Right ventricle myocardium superior (tissue), 1 donor: ENCODE results near the gene RFTN1. TPM values are rescaled to one million over a fixed set of nuclear protein-coding genes. Genes with fewer than 3 reads are reported as not detected.
A peak's percentile ranks its signal among the peaks of the same experiment; 100 is the strongest.

ENCODE experiments used
- ATAC-seq: fragments of 200-7000 bp; cut with Tn5 transposase; one replicate; pipeline ENCODE4 v1.9.1; 2020; ENCODE audit warnings: mild to moderate bottlenecking; ENCODE audit not compliant: poor library complexity
- DNase-seq: peaks from one replicate; pipeline ENCODE4 v3.0.0-alpha.2; 2020
- intact Hi-C: fragments of 100-400 bp; cut with DNase I; formaldehyde crosslinking; loops from one replicate; pipeline ENCODE4 v1.11.2; 2022
- total RNA-seq: library from RNA; stranded (reverse); fragmentation: NEBNext Ultra II Directional; extraction: Animal tissue kit (Norgen Biotek cat#: 25700); gene quantifications from one replicate; pipeline ENCODE4 v1.2.1, GENCODE V29; 2021
- donor health status: DM: no; HTN: yes; CAD: no; lungs with severe emphysema.

RFTN1 gene
- total RNA-seq, 1 donor from 2014 or later: 25.8 TPM

DNA sequence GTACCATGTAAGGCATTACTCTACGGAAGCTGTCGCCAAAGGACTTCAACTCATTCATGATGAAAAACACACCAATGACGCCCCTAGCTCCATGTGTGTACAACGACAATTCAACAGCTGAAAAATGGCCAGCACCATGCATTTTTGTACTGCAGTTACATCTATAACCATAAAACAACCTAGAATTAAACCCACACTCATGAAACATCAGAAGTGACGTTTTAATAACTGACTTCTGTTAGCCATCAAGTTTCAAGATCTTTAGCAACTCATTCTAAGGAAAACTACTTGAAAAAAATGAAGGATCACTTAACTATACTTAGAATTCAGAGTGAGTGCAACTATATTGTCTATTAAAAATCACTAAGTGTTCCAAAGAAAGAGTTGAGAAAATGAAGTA lies 84.9 kb downstream of the RFTN1 start:
- ATAC-seq (no peak), DNase-seq (no peak)
- intact Hi-C loops: no loop called here

DNA sequence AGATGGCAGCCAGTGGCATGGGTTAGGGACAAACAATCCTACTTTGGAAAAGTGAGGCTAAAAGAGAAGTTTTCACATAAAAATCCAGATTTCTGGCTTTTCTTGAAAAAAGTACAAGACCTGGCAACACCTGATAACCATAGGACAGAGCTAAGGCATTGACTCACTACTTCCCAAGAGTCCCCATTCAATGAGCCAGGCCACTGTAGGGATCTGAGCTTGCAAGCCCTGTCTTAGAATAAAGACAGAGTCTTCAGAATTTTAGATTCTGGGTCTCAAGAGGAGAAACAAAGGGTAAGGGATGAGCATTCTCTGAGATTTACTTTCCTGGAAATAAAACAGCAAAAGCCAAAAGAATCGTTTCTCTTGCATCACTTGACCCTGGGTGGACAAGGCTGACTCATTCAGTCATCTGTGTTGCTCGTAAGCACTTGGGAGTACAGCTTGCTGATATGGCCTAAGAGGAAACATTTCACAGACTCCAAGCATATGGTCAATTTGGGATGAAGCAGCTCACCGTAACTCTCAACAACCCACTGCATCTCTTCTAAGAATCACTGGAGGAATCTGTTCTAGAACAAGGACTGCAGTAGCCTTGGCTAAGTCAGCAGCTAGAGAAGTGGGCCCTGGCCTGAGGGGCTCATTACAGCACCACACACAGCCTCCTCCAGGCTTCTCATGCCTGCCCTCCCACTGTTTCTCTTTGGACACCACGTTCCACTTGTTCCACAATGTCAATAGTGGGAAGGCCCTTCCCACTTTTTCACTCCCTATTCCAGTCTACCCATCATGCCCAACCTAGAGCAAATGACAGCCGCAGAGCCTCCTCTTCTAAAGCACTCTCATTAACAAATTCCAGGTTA lies 86.2 kb downstream of the RFTN1 start:
- peak; percentile 95 for ATAC-seq
- intact Hi-C loops: no loop called here
- no peak for DNase-seq

DNA sequence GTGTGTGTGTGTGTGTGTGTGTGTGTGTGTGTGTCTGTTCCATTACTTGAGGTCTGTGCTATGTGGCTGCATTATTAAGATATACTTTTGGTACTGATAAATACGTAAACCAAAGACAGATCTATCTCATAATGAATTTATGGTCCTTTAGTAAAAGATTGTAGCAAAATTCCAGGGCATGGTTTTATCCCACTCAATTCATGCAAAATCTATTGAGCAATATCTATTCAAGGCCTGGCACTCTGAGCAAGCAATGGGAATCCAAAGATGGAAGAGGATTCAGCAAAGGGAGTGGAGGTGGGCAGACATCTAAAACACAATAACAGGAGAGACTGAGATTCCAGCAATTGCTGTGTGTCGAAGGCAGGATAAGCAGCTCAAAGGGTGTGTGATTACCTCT lies 86.8 kb downstream of the RFTN1 start:
- intact Hi-C loops: no loop called here
- no peak for DNase-seq
- ATAC-seq: peak; percentile 38

DNA sequence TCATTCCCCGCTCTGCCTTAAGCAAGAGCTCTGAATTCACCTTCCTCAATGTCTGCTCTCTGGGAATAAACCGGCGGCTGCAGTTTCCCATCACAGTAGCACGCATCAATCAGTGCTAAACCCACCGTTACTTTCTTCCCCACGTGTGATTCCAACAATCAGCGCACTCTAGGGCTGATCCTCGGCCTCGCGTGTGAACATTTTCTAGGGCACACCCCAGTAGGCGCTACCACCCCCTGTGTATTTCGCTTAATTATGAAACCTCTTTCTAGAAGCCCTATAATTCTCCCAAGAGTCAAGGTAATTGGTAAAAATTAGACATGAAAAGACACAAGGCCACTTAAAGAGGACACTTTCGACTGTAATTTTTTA lies 87.5 kb downstream of the RFTN1 start:
- intact Hi-C loops: no loop called here

DNA sequence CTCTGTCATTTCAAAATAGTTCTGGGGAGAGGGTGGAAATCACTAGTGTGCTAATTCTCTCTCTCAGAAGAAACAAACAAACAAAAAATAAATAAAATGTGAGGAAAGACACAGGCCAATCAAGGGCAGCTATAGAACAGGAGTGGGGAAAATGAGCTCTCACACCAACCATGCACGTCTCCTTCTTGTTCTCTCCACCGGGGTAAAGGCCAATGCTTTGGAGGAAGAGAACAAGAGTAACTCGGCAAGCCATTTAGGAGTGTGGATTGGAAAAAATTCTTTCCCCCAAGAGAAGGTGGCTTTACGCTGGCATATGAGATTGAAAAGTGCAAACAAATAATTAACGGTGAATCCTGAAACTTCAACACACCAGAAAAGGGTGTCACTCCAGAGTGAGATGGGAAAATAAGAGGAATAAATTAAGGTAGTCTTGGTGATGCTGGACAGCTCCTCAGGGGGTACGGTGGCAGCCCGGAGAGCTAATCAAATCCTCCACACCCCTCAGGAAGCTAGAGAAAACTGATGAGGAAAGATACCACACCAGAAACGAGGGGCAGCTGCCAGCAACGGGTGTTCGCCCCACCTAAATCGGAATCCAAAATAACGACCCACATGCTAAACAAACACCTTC lies 88.0 kb downstream of the RFTN1 start:
- DNase-seq (no peak), ATAC-seq (no peak)
- intact Hi-C loops: no loop called here

More for the DNA sequence above, 87.5 kb downstream of the RFTN1 start:
- ATAC-seq (no peak), DNase-seq (no peak)

DNA sequence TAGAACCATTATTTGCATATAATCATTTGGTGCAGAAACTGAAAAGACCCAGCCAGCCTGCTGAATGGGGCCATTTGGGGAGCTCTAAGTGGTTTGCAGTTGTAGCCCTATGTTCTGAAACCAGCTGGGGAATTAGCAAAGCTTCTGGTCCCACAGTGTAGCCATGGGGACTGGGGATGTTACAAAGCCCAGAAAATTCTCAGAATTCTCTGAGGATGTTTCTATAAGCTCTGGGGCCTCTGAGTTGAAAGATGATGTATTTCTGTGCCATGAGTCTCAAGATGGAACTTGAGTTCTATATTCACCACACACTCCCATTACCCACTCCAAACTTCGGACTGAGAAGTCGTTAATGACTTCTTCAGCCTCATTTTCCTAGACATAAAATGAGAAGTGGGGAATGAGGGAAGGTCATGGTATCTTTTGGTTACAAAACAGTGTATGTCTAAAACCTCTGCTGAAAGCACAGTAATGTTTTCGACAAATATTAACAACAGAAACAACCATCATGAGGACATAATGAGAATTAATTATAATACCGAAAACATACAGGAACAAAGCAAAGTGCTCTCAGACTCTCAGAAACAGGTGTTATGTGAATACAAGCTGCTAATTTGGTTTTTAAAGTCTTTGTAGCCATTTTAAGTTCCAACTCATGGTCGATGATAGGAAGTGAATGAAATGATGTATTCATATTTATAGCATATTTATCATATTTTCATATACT lies 89.4 kb downstream of the RFTN1 start:
- DNase-seq (no peak), ATAC-seq (no peak)
- intact Hi-C loops: no loop called here

DNA sequence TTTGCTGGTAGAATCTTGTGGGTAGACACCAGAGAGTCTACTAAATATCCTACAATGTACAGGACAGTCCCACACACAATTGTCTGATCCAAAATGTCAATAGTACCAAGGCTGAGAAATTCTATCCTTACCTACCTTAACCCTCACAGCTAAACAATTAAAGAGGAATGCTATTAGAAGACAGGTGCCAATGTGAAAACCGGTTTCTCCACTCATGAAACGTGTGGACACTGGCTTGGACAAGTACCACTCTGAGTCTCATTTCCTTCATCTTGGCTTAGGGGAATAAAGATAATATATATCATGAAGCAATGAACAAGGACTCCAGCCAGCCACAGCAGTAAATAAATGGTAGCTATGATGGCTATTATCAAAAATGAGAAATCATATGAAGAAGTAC lies 90.2 kb downstream of the RFTN1 start:
- intact Hi-C loops: no loop called here

DNA sequence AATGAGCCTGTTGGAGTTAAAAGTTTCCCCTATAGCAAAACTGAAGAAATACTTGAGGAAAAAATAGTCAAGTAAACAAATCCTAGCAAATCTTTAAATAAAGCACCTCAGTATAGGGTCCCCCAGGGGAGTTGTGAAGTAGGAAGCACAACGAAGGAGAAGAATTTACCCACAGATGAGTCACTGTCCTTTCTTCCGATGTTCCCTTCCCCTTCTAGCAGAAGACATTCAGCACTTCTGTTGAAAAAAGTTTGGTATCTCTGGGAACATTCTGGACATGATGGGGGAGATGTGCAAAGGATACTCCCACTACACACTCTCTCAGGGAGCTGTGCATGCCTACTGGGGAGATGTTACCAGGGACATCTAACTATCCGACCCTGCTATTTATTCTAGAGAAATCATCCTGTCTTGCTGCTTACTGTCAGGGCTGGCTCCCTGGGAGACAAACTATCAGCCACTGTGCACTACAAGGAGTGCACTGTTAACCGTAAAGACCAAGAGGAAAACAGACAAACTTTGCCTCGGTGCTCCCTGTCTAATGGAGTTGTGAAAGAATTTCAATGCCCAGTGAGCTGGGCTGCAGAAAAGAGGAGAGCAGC lies 93.8 kb downstream of the RFTN1 start:
- no peak for DNase-seq
- intact Hi-C loops: no loop called here
- ATAC-seq: peak; percentile 13

More for the DNA sequence above, 90.2 kb downstream of the RFTN1 start:
- ATAC-seq: no peak
- DNase-seq: no peak

DNA sequence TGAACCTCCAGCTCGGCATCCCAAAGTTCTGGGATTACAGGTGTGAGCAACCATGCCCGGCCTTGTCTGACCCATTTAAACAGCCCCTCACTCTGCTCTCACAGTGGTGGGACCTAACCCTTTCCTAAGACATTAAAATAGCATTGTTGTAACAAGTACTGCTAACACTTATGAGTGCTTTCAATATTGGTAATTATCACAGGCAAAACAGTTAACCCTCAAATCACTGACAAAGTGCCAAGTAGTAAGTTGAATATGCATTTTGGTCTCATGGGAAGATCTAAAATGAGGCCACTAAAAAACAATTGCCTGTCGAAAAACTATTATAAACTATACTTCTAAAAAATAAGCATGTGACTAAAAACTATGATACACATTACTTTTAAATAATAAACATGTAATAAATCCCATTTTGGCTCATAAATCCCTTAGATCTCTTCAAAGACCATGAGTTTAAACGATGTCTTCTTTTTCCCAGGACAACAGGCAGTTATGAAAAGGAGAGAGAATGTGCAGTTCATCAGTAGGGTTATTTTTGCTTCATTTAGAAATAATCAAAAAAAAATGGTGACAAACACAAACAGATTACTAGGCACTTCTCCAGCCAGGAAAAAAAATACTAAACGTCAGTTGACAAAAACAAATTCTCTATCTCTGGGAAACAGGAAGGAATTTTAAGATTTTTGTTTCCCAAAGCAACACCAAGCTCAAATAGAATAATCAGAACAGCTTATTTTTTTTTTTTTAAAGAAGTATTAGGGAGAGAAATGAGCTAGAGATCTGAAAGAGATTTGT lies 95.4 kb downstream of the RFTN1 start:
- ATAC-seq (no peak), DNase-seq (no peak)
- intact Hi-C loops: no loop called here

DNA sequence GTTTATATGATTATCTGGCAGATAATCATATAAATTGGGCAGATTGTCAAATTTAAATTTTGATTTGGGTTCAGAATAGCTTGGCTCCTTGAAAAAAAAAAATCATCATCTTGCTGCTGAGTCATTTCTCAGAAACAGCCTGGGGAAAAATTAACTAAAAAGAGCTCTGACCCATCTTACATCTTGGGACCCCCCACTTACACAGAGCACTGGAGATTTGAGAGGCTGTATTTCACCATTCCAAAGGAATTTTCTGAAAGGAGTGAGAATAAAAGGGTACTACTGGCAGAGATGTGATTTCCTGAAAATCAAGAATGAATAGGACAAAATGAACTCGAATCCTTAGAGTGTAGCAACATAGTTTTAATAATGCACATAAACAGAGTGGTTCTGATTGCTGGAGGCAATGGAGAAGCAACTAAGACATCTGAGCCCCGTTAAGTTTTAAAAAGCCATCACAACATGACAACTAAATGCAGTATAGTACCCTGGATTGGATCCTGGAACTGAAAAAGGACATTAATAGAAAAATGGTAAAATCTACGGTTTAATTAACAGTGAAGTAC lies 97.5 kb downstream of the RFTN1 start:
- intact Hi-C loops: no loop called here
- DNase-seq (no peak), ATAC-seq (no peak)

DNA sequence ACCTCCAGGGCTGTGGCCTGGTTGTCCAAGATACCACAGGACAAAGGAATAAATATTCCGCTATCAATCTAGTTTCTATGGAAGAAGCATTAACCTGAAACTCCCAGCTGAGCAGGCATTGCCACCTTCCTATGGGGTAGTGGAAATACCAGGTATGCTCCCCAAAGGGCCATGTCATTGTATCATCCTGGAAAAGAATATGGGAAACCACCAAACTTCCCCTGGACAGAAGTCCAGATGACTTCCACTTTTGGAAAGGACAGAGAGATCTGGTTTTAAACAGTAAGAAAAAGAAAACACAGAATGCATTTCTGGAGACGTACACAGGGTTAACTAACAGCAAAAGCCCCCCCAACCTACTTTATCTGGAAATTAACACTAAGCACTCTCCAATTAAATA lies 100.2 kb downstream of the RFTN1 start:
- no peak for DNase-seq

DNA sequence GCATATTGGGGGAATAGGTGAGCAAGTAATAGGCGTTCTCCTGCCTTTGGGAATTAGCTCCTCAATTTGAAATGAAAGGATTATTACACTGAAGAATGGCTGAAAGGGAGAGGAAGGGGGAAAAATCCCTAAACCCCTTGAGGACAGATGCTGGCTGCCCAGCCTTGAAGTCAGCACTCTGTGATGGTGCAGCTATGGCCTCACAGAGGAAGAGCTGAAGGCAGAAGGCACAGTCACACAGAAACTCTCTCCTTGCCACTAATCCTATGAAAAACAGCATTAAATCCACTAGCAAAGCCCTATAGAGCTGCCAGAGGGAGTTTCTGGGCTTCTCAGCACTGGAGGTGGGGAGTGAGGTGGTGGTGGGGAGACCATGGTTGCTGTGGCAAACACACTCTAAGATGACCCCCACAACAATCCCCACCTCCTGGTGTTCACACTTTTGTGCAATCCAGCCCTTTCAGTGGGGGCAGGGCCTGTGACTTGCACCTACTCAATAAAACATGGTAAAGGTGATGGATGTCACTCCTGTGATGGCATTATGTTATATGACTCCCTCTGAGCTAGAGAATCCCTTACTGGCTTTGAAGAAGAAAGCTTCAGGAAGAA lies 101.2 kb downstream of the RFTN1 start:
- ATAC-seq (no peak), DNase-seq (no peak)
- intact Hi-C loops: no loop called here

More for the DNA sequence above, 100.2 kb downstream of the RFTN1 start:
- intact Hi-C loops: no loop called here
- no peak for ATAC-seq

DNA sequence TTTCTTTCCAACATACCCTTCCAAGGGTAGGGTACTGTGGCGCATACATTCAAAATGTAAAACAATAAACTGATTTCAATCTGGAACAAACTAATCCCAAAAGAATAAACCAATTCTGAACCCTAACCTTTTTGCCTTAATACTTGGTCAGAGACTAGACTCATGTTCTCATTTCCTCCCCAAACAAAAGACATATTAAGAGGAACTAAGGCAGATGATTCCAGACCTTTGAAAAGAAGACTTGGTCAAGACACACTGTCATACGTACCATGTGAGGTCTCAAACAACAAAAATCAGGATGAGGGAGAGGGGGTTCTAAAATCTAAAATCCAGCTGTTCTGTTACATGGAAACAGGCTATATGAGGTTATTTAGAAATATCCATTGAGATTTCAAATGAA lies 102.1 kb downstream of the RFTN1 start:
- ATAC-seq: no peak
- no peak for DNase-seq
- intact Hi-C loops: no loop called here

DNA sequence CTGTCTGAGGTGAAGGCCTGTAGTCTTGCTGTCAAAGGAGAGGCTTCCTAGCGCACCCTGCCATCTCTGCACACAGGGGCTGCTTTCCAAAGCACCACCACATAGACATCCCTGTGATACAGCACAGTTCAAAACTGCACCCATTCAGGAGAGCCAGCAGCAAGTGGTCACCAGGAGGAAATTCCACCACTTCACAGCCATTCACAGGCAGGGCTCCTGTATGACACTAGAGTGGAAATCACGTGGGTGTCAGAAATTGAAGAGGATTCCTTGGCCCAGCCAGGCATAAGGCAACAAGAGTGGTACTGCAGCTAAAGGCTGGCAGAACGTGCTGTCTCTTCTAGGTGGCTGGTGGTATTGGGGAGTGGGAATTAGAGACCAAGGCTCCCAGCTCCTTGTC lies 102.8 kb downstream of the RFTN1 start:
- ATAC-seq (no peak), DNase-seq (no peak)
- intact Hi-C loops: no loop called here

DNA sequence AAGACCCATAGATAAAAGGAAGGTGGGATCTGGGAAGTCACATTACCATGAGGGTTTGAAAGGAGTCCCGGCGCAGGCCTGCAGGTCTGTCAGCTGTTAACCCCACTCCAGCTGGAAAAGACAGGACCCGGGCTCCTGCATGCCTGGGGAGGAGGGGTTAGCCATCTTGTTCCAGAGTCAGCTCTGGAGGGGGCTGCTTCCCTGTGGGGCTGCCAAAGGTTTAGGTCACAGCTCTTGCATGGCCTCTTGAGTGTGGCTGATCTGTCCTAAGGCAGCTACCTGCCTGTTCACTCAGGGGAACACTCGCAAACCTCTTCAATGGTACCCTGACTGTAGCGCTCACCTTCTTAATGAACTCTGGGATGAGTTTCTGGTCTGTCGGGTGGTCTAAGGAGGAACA lies 104.5 kb downstream of the RFTN1 start:
- DNase-seq: no peak
- ATAC-seq: no peak
- intact Hi-C loops: no loop called here

DNA sequence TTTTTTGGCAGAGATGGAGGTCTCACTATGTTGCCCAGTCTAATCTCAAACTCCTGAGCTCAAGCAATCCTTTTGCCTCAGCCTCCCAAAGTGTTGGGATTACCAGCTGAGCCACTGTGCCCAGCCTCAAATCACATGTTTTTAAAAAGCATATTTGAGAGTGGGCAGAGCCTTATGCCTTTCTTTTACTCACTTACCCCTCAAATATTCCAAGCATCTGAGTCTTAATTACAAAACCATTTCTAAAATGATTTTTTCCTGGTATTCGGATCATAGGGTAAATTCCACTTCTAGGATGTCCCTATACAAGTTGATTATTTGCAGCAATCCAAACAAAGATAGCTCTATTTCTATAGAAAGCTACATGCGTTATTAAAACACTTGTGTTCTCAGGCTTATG lies 106.1 kb downstream of the RFTN1 start:
- ATAC-seq (no peak), DNase-seq (no peak)
- intact Hi-C loops: no loop called here

DNA sequence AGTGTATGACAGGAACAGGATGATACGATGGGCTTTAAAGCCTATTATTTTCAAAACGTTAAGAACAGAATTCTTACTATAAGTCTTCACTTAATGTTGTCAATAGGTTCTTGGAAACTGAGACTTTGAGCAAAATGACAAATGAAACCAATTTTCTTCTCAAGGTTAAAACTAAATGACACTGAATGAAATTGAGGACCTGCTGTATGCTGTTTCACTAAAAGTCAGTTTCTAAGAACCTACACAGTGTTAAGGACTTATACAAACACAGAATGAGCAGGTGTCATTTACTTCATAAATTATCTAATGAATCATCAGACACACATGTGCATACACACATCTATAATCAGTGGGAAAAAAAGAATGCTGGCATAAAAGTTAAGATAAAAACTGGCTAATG lies 106.9 kb downstream of the RFTN1 start:
- no peak for DNase-seq
- ATAC-seq: no peak
- intact Hi-C loops: no loop called here

DNA sequence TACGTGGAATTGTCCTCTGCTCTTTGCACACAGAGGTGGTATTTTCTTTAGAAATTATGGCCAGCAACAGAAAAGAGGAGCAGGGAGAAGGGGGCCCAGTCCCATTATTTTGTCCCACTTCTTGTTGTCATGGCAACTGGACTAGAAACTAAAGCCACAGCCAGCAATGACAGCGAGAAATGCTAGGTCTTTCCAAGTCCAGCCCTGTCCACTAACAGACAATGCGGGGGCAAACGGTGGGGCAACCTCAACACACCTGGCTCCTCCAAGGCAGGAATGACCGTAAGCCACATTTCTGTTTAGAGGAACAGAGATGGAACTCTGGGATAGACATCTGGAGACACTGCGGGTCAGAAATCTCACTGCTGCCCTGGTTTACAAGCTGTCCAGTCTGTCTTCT lies 107.3 kb downstream of the RFTN1 start:
- DNase-seq (no peak), ATAC-seq (no peak)
- intact Hi-C loops: no loop called here
